Lower leg skin (tissue), 4 donors: ENCODE results near the gene SH3BP2. TPM values are rescaled to one million over a fixed set of nuclear protein-coding genes. Genes with fewer than 3 reads are reported as not detected.

Source experiments
- total RNA-seq, 4 donors: library from RNA; depleted of rRNA; stranded (reverse); fragments of >200 nt; gene quantifications; one replicate each; pipeline ENCODE4 v1.1.0, GENCODE V29; 2016

Gene SH3BP2
- total RNA-seq, 4 donors from 2014 or later = 106 to 291 (median 178) TPM

Other genes with a start within 250 kb of the SH3BP2 start
- 10 to 100 TPM; 37.9 to 42.5 (median 40.3) TPM for gene TNIP2, start 36.7 kb upstream of the SH3BP2 start, total RNA-seq
- 100 to 1,000 TPM; 102 to 153 (median 135) TPM for gene ADD1, start 50.8 kb downstream of the SH3BP2 start, total RNA-seq
- 10 to 100 TPM; 21.2 to 33.1 (median 23.0) TPM for gene NOP14, start 170.3 kb downstream of the SH3BP2 start, total RNA-seq
- 10 to 100 TPM in 1 of 4 donors, 1 to 10 TPM in 3; 4.2 to 10.5 (median 4.7) TPM for gene GRK4, start 170.5 kb downstream of the SH3BP2 start, total RNA-seq